HG02981 (cell line): ENCODE data around the gene OR52A5.
A peak's percentile ranks its signal among the peaks of the same experiment; 100 is the strongest.
"Not testable (repeated sequence)": the region's sequence is repeated elsewhere in the genome, so short reads cannot be mapped to it uniquely, and the experiment has no call there.

Experiments
- ATAC-seq: cut with Tn5 transposase; IDR thresholded peaks from one replicate; pipeline ENCODE4 v1.9.1; 2021; ENCODE audit warnings: mild to moderate bottlenecking, moderate library complexity; ENCODE audit not compliant: unreplicated experiment

Gene OR52A5

GRCh38 chr11:5137996-5138395, at the start of gene OR52A5:
TSS of gene OR52A5 (minus strand) at chr11:5138356. CDS start at chr11:5132642, 5,714 bp downstream.
- no peak for ATAC-seq

- ATAC-seq = no peak
These were observed 40.1 kb upstream of the OR52A5 start for GRCh38 chr11:5178046-5178837.

- no peak for ATAC-seq
These were observed 36.8 kb upstream of the OR52A5 start for GRCh38 chr11:5174934-5175333.

DNA sequence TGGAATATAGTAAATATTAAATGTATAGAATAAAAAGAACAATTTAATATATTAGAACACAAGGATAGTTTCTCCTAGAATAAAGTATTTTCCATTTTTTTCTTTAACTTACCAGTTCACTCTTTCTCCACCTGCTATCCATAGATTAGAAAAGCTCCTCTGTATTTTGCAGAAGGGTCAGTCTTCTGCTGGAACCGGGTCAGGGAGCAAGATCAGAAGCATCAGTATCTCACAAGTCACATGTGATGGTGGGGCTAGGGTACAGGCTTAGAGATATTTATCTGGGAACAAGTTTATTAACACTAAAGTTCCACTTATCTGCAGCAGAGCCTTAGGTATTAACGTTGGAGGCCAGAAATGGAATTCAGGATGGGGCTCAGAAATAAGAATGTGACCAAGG, 33.7 kb upstream of the OR52A5 start:
- no peak for ATAC-seq

DNA sequence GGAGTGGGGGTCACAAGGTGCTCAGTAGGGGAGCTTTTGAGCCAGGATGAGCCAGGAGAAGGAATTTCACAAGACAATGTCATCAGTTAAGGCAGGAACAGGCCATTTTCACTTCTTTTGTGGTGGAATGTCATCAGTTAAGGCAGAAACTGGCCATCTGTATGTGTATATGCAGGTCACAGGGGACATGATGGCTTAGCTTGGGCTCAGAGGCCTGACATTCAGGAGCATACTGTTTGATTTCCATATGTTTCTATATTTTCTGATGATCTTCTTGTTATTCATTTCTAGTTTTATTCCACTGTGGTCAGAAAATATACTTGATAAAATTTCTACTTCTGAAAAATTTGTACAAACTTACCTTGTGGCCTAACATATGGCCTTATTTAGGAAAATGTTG, 27.7 kb upstream of the OR52A5 start:
- not testable (repeated sequence) for ATAC-seq

DNA sequence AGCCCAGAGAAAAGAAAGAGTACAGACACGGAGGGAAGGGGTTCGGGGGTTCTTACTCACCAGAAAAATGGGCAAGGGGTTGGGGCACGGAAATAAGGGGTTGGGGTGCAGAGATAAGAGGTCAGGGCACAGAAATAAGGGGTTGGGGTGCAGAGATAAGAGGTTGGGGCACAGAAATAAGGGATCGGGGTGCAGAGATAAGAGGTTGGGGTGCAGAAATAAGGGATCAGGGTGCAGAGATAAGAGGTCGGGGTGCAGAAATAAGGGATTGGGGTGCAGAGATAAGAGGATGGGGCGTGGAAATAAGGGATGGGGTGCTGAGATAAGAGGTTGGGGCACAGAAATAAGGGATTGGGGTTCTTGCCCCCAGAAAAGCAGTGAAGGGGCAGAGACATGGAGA, 26.7 kb upstream of the OR52A5 start:
- not testable (repeated sequence) for ATAC-seq

DNA sequence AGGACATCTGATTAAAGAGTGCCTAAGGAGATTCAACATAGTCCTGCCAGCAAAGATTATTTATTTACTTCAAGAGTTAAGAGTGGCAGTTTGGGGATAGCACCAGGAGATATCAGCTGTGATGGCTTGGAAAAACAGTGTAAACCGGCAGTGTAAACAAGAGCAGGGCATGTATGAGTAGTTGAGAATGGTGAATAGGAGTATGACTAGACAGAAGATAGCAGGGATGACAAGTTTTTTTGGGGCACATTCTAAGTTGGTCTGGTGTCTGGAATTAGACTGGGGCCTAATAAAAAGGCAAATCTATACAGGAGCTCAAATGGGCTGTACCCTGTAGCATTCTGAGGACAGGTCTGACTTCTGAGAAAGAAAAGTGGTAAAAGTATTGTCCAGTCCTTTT, 22.9 kb upstream of the OR52A5 start:
- ATAC-seq = not testable (repeated sequence)

GRCh38 chr11:5160217-5160616, 22.1 kb upstream of the OR52A5 start:
- ATAC-seq = not testable (repeated sequence)

- ATAC-seq = no peak
These were observed 21.6 kb upstream of the OR52A5 start for GRCh38 chr11:5159806-5160205.

GRCh38 chr11:5154657-5155056, 16.5 kb upstream of the OR52A5 start, which contains the start of gene OR52A1:
TSS of gene OR52A1 (minus strand) at chr11:5154757. CDS start at chr11:5152369, 2,388 bp downstream.
- ATAC-seq = no peak

GRCh38 chr11:5153574-5154431, 15.6 kb upstream of the OR52A5 start:
- no peak for ATAC-seq

GRCh38 chr11:5151713-5152153, 13.6 kb upstream of the OR52A5 start:
- ATAC-seq = no peak

DNA sequence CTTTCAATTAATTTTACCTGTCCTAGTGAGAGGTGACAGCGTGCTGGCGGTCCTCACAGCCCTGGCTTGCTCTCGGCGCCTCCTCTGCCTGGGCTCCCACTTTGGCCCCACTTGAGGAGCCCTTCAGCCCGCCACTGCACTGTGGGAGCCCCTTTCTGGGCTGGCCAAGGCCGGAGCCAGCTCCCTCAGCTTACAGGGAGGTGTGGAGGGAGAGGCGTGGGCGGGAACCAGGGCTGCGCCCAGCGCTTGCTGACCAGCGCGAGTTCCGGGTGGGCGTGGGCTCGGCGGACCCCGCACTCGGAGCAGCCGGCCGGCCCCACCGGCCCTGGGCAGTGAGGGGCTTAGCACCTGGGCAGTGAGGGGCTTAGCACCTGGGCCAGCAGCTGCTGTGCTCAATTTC, 6.0 kb upstream of the OR52A5 start:
- not testable (repeated sequence) for ATAC-seq

- no peak for ATAC-seq
These were observed 1.1 kb downstream of the OR52A5 start for GRCh38 chr11:5137014-5137413.

DNA sequence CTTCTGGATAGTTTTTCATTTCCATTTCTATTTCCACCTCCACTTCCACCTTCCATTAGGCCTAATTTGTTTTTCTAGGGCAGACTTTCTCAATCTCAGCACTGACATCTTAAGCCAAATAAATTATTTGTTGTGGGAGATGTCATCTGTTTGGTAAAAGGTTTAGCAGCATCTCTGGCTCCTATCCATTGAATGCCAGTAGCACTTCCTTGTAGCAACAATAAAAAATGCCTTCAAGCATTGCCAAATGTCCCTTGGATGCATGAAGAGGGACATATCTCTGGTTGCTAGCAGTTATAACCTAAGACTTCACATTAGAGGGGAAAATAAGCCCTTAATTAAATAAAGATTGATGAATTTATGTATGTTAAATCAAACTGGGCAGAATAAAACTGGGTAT, 1.9 kb downstream of the OR52A5 start:
- no peak for ATAC-seq

DNA sequence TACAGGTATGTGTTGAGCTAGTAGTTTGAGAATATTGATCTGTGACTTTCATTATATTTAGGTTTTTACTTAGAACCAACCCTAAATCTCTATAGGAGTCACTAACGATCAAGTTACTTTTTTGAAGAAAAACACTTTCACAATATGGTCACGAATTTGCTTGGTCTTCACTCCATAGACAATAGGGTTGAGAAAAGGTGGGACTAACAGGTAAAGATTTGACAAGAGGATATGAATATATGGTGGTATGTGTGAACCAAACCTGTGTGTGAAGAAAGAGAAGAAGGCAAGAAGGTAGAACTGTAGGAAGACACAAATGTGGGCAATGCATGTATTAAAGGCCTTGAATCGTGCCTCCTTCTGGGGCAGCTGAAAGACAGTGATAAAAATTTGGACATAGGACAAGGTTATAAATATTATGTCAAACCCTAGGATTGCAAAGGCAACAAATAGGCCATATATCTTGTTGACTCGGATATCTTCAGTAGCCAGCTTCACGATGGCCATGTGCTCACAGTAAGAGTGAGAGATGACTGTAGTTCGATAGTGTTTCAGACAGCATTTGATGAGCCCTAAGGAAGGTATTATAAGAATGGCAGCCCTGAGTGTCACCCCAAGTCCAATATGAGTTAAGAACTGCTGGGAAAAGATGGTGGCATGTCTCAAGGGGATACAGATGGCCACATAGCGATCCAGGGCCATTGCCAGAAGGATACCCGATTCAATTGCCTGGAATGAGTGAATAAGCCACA, 6.4 kb downstream of the OR52A5 start:
- no peak for ATAC-seq

- ATAC-seq = no peak
These were observed 8.7 kb downstream of the OR52A5 start for GRCh38 chr11:5129457-5129877.

- ATAC-seq = no peak
These were observed 13.1 kb downstream of the OR52A5 start for GRCh38 chr11:5124891-5125620.

DNA sequence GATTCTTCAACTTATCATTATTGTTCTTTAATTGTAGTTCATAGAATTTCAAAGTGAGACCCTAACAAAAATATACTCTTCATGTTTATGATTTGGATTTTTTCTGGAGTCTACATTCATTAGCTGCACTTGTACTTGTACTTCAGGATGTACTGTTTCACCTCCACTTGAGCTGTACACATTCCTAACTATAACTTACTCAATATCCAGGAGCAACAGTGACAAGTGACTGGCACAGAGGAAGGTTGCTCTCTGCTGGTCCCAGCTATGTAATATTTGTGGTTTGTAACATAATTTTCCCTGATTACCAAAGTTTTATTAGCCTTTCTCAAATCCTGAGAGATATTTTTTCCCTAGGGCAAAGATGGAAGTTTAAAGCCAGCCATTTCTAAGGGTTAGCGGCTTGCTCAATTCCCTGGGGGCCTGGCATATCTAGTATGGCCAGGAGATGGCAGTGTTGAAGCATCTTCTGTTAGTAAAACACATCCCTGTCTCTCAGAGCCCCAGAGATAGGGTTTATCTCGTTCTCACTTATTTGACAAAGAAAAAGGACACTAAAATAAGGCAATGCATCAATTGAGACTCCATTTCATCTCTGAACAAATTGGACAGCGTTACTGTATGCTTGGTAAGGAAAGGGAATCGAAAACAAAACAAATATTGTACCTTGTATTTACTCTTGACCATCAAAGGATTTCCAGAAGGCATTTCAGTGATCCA, 14.2 kb downstream of the OR52A5 start:
- ATAC-seq = peak; percentile 90

GRCh38 chr11:5118893-5119292, 19.3 kb downstream of the OR52A5 start:
- ATAC-seq = no peak
